ENCODE measurements around the gene NNMT.
"Not testable (repeated sequence)": the region's sequence is repeated elsewhere in the genome, so short reads cannot be mapped to it uniquely, and the experiment has no call there.

Gene NNMT

DNA sequence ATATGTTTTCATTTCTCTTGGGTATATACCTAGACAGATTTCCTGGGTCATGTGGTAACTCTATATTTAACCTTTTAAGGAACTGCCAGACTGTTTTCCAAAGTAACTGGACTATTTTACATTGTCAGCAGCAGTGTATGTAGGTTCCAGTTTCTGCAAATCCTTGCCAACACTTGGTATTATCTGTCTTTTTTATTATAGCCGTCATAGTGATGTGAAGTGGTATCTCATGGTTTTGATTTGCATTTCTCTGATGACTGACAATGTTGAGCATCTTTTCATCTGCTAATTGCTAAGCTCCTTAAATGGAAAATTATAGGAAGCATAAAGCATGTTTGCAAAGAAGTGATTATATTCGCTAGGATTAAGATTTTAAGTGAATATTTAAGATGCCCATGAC, 13.9 kb downstream of the NNMT start:
- no peak for DNase-seq (ENCODE audit: low read depth)

GRCh38 chr11:114311946-114312345, 15.7 kb downstream of the NNMT start:
- DNase-seq (ENCODE audit: low read depth) = no peak

GRCh38 chr11:114314096-114314495, 17.9 kb downstream of the NNMT start:
- no peak for DNase-seq (ENCODE audit: low read depth)

GRCh38 chr11:114315749-114316368, 19.7 kb downstream of the NNMT start:
- DNase-seq (ENCODE audit: low read depth) = no peak

DNA sequence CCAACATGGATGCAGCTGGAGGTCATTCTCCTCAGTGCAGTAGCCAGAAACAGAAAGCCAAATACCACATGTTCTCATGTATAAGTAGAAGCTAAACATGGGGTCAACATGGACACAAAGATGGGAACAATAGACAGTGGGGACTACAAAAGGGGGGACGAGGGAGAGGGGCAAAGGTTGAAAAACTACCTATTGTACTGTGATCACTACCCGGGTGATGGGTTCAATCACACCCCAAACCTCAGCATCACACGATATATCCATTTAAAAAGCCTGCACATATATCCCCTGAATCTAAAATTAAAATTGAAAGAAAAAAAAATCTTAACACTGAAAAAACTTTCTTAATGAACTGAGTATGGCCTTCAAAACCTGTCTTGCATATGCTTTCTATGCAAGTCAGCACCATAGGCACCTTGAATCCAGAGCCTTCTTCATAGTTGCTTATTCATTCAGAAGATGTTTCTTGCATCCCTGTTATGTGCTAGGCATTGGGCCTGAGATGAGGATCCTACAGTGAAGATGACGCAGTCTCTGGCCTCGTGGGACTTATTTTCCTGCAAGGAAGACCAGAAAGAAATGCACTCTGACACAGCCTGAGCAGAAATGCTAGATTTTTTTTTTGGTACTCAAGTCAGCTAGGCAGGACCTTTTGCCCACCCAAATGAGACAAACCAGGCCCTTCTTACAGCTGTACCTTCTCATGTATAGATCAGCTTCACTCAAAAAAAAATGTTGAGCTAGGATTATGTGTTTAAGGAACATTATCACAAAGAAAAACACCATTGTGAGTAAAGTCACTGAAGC, 21.0 kb downstream of the NNMT start:
- no peak for DNase-seq (ENCODE audit: low read depth)

DNA sequence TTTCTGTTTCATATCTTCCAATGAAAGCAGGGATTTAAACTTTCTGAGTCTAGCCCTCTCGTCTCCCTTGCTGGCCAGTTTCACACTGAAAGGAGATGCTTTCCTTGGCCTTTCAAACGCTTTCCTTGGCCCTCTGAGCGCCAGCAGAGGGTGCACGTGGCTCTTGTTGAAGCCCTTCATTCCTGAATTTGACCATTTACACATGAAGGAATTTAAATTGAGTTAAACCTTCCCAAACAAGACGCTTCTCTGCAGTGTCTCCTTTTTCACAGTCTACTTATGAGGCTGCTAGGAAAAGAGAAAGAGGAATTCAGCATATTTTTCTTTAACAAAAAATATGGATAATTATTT, 21.6 kb downstream of the NNMT start:
- no peak for DNase-seq (ENCODE audit: low read depth)

DNA sequence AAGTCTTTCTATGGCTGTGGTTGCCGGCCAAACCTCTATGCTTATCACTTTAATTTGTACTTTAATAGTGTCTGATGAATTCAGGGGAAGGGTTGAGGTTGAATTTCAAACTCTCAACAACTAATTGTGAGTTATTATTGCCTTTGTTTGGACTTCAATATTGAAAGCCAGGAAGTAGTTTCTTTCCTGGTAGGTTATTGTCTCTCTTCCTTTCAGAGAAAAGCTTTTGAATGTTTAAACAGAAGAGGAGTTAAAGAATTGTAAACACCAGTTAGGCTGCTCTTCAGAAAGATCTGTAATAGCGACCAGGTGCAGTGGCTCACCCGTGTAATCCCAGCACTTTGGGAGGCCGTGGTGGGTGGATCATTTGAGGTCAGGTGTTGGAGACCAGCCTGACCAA, 22.2 kb downstream of the NNMT start:
- no peak for DNase-seq (ENCODE audit: low read depth)

GRCh38 chr11:114319716-114320328, 23.6 kb downstream of the NNMT start:
- no peak for DNase-seq (ENCODE audit: low read depth)

GRCh38 chr11:114321621-114322257, 25.5 kb downstream of the NNMT start:
- no peak for DNase-seq (ENCODE audit: low read depth)

DNA sequence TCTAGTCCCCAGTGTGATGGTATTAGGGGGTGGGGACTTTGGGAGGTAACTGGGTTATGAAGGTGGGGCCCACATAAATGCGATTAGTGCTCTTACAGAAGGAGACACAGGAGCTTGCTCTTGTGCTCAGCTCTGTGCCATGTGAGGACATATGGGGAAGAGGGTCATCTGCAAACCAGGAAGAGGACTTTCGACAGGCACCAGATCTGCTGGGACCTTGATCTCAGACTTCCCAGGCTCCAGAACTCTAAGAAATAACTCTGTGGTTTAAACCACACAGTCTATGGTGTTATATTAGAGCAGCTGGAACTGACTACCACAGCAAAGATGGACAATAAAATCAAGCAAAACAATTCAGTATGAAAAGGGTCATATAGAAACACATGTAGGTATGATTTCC, 26.7 kb downstream of the NNMT start:
- no peak for DNase-seq (ENCODE audit: low read depth)

GRCh38 chr11:114326151-114326550, 30.0 kb downstream of the NNMT start:
- no peak for DNase-seq (ENCODE audit: low read depth)

- no peak for DNase-seq (ENCODE audit: low read depth)
Measured at GRCh38 chr11:114326776-114327175, 30.6 kb downstream of the NNMT start.

DNA sequence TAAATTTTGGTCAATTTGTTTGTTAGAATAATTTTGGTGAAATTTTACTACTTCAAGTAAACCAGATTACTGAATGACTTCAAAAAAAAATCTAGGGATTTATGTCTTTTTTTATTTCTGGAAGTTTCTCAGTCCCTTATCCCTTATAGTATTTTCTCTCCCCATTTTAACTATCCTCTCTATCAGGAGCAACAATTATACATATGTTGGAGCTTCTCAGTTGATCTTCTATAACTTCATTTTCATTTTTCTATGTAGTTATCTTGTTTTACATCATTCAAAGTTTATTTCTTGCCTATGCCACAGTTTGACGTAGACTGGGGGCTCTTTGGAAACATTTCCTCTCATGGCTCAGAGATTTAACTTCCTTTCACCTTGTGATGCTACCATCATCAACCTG, 34.2 kb downstream of the NNMT start:
- no peak for DNase-seq (ENCODE audit: low read depth)

DNA sequence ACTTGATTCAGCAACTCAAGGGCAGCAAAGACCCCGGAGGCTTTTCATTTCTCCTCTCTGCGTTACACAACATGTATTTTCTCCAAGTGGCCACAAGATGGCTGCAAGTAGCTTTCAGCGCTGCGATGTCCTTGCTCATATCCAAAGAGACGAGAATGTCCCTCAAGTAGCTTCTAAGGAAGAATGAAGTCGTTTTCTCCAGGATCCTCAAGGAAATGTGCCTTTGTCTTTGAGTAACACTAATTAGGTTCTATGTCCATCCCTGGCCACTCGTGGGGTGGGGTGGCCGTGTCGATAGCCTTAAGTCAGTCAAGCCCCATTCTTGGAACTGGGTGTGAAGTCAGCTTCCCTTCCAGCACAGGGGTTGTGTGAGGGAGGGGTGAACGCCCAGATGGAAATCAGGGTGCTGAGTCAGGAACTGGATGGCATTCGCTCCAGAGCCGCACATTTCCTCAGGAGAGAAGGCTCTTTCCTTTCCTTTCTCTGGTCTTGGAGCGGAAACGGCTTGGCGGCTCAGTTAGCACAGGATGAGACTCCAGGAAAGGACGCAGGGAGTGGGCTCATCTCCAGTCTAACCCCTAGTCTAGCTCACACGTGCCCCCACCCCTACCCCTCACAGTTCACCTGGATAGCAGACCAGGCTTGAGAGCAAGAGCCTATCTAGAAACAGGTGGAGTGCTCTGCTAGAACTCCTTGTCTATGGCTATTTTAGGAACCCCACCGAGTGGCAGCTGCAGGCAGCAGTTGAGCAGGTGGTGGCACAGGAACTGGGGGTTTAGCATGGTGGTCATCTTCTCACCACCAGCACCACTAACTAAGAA, 44.3 kb downstream of the NNMT start:
- DNase-seq (ENCODE audit: low read depth) = no peak

DNA sequence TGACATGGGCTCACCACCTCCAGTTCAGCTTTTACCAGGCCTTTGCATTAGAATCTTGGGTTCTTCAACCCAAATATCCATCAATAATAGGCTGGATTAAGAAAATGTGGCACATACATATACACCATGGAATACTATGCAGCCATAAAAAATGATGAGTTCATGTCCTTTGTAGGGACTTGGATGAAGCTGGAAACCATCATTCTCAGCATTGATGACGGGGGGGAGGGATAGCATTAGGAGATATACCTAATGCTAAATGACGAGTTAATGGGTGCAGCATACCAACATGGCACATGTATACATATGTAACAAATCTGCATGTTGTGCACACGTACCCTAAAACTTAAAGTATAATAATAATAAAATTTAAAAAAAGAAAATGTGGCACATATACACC, 45.5 kb downstream of the NNMT start:
- not testable (repeated sequence) for DNase-seq (ENCODE audit: low read depth)

GRCh38 chr11:114342476-114342875, 46.3 kb downstream of the NNMT start:
- no peak for DNase-seq (ENCODE audit: low read depth)

GRCh38 chr11:114343020-114343419, 46.8 kb downstream of the NNMT start:
- DNase-seq (ENCODE audit: low read depth) = no peak

GRCh38 chr11:114343493-114343892, 47.3 kb downstream of the NNMT start:
- no peak for DNase-seq (ENCODE audit: low read depth)

DNA sequence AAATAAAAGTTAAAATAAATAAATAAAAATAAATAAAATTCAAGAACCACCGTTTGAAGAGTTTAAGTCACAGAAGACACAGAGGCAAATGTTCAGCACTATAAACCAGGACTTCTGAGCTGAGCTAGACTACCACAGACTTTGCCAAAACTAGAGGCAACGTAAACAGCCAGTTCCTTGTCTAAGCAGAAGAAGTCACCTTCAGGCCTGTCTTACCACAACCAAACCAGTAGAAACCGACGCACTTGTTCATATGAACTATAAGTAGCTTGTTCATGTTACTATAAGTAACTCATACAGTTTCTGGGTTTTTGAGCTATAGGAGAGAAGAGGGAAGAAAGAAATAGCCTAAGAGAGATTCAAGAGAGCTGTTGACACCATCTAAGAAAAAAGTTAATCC, 48.3 kb downstream of the NNMT start:
- DNase-seq (ENCODE audit: low read depth) = no peak

DNA sequence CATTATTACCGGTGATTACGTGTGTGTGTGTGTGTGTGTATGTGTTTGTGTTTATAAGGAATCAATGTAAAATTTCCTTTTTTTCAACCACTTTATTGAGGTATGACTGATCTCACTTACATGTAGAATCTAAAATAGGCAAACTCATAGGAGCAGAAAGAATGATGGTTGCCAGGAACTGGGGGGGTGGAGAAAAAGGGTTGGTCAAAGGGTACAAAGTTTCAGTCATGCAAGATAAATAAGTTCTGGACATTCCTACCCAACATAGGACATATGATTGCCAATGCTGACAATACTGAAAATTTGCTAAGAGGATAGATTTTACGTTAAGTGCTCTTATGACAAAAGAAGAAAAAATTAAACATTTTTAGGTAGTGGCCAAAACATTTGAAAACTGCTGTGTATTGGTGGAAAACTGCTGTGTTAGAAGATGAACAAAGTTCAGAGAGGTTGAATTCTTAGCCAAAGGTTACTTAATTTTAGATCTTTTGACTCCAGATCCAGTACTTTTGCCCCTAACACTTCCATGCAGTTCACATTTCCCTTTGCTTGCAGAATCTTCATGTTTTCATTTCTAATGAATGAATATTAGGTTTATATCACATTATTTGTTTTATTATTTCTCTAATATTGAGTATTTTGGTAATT, 49.5 kb downstream of the NNMT start:
- no peak for DNase-seq (ENCODE audit: low read depth)

GRCh38 chr11:114346709-114347141, 50.5 kb downstream of the NNMT start:
- no peak for DNase-seq (ENCODE audit: low read depth)
